HPDE6-E6E7 (cell line): ENCODE results near the gene CATSPERB.
"Not testable (repeated sequence)": the region's sequence is repeated elsewhere in the genome, so short reads cannot be mapped to it uniquely, and the experiment has no call there.

Experiments
- DNase-seq: peaks from one replicate; pipeline ENCODE4 v3.0.0; 2011; ENCODE audit warnings: missing footprints; ENCODE audit errors: extremely low spot score

The CATSPERB gene

GRCh38 chr14:91731986-91732385, at the start of gene CATSPERB:
CATSPERB (minus strand) TSS chr14:91732086; CDS start chr14:91729479, 2,607 bp downstream.
- DNase-seq = no peak

- no peak for DNase-seq
These were observed 48.6 kb upstream of the CATSPERB start for GRCh38 chr14:91780452-91780851.

- no peak for DNase-seq
These were observed 46.3 kb upstream of the CATSPERB start for GRCh38 chr14:91778217-91778616.

GRCh38 chr14:91774140-91775096, 42.5 kb upstream of the CATSPERB start:
- DNase-seq = no peak

GRCh38 chr14:91770185-91770584, 38.3 kb upstream of the CATSPERB start:
- DNase-seq = no peak

- DNase-seq = no peak
These were observed 23.8 kb upstream of the CATSPERB start for GRCh38 chr14:91755570-91756295.

- DNase-seq = no peak
These were observed 22.9 kb upstream of the CATSPERB start for GRCh38 chr14:91754819-91755218.

GRCh38 chr14:91754185-91754584, 22.3 kb upstream of the CATSPERB start:
- no peak for DNase-seq

GRCh38 chr14:91753501-91754128, 21.7 kb upstream of the CATSPERB start:
- DNase-seq = peak; percentile 28

GRCh38 chr14:91752961-91753360, 21.1 kb upstream of the CATSPERB start:
- no peak for DNase-seq

- DNase-seq = no peak
These were observed 19.8 kb upstream of the CATSPERB start for GRCh38 chr14:91751719-91752118.

- DNase-seq = no peak
These were observed 18.8 kb upstream of the CATSPERB start for GRCh38 chr14:91750634-91751198.

- no peak for DNase-seq
These were observed 18.0 kb upstream of the CATSPERB start for GRCh38 chr14:91749868-91750267.

GRCh38 chr14:91748049-91748448, 16.2 kb upstream of the CATSPERB start:
- DNase-seq = no peak

- no peak for DNase-seq
These were observed 13.5 kb upstream of the CATSPERB start for GRCh38 chr14:91745344-91745743.

GRCh38 chr14:91744068-91744480, 12.2 kb upstream of the CATSPERB start:
- DNase-seq = peak; percentile 20

- DNase-seq = no peak
These were observed 11.4 kb upstream of the CATSPERB start for GRCh38 chr14:91743305-91743653.

- DNase-seq = no peak
These were observed 10.9 kb upstream of the CATSPERB start for GRCh38 chr14:91742621-91743304.

- not testable (repeated sequence) for DNase-seq
These were observed 8.0 kb upstream of the CATSPERB start for GRCh38 chr14:91739867-91740266.

- DNase-seq = no peak
These were observed 5.7 kb upstream of the CATSPERB start for GRCh38 chr14:91737619-91738018.

GRCh38 chr14:91732859-91733477, 1.1 kb upstream of the CATSPERB start:
- no peak for DNase-seq
